Measurements from ENCODE around the gene GP1BA. TPM values are rescaled to one million over a fixed set of nuclear protein-coding genes. Genes with fewer than 3 reads are reported as not detected.
A peak's percentile ranks its signal among the peaks of the same experiment; 100 is the strongest.

The GP1BA gene
- total RNA-seq, 6 experiments from 2014 or later, result 0.13 to 0.20 (median 0.15) TPM; not detected in 3

DNA sequence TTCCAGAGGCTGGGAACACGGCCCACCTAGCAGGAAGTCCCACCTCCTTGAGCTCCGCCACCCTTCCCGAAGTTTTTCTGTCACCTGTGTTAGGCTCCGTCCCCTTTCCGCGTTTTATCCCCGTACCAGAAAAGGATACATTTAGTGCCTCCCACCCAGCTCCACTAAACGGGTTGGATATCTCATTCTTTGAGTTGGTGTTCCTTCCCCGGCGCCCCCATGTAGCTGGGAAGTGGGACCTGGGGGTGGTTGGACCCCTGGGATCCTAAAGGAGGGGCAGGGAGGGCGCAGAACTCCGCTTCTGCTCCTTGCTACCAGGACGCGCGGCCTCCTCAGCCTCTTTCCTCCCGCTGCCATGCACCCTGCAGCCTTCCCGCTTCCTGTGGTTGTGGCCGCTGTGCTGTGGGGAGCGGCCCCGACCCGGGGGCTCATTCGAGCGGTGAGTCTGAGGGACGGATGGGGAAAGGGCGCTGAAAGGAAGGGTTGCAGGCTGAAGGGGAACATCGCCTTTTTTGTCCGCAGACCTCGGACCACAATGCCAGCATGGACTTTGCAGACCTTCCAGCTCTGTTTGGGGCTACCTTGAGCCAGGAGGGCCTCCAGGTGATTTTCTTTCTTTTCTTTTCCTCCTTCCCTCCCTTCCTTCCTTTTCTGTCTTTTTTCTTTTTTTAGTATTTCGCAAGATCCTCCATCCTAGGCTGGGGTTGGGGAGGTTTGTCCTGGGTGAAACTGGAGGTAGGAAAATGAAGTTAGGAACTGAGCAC lies 8.7 kb downstream of the GP1BA start:
- Histone ChIP-seq H3K27ac (peak overlapping the region; percentile 70 to 93 (median 83)), H3K4me1 (peaks cover 0 to 31% (median 11%) of the 10 kb centered on the region in 4 donors), H3K4me3 (peak overlapping the region; percentile 83 to 95 (median 87)), H3K27me3 (no peaks in the 10 kb centered on the region), H3K36me3 (peaks cover 0 to 45% (median 9%) of the 10 kb centered on the region in 4 donors), H3K9me3 (no peaks in the 10 kb centered on the region)
- DNase-seq (peak in 2 of 3 donors; percentile 79 to 88), ATAC-seq (peak; percentile 68 to 79 (median 70))
- TF ChIP-seq, protein P1, sequence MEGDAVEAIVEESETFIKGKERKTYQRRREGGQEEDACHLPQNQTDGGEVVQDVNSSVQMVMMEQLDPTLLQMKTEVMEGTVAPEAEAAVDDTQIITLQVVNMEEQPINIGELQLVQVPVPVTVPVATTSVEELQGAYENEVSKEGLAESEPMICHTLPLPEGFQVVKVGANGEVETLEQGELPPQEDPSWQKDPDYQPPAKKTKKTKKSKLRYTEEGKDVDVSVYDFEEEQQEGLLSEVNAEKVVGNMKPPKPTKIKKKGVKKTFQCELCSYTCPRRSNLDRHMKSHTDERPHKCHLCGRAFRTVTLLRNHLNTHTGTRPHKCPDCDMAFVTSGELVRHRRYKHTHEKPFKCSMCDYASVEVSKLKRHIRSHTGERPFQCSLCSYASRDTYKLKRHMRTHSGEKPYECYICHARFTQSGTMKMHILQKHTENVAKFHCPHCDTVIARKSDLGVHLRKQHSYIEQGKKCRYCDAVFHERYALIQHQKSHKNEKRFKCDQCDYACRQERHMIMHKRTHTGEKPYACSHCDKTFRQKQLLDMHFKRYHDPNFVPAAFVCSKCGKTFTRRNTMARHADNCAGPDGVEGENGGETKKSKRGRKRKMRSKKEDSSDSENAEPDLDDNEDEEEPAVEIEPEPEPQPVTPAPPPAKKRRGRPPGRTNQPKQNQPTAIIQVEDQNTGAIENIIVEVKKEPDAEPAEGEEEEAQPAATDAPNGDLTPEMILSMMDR (IDR thresholded peaks at IDR 0.05), result no peak
- TF ChIP-seq POLR2A (IDR thresholded peaks at IDR 0.05), result no peak
- whole genome bisulfite sequencing (ENCODE audit: insufficient coverage, low coverage, low lambda C conversion rate, missing lambda C conversion rate), result 1% methylated on average over 15 of the region's 29 CpGs
- intact Hi-C loops (cut with DNase I), result no loop called here

DNA sequence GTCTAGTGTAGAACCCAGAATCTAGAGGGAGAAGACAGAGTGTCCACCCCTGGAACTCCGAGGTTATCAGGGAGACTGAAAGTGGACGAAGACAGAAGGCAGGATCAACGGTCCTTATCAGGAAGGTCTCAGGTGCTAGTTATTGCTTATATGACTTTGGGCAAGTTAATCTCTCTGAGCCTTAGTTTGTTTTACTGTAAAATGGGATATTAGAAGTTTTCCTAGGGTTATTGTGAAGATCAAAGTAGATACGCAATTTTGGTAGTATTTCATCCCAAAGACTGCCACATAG lies 9.2 kb downstream of the GP1BA start:
- H3K27ac ChIP-seq, result peak overlapping the region in 2 of 3 donors; percentile 70 to 83
- no peaks in the 10 kb centered on the region for H3K9me3 ChIP-seq
- no peak for TF ChIP-seq POLR2A (IDR thresholded peaks at IDR 0.05)
- TF ChIP-seq, protein P1 (IDR thresholded peaks at IDR 0.05), result no peak
- no peaks in the 10 kb centered on the region for H3K27me3 ChIP-seq
- ATAC-seq, result no peak
- no peak for DNase-seq
- peaks cover 0 to 36% (median 11%) of the 10 kb centered on the region in 4 donors for H3K4me1 ChIP-seq
- H3K4me3 ChIP-seq, result peak overlapping the region; percentile 83 to 95 (median 87)
- 23% methylated on average over 4 of the region's 4 CpGs for WGBS (ENCODE audit: insufficient coverage, low coverage, low lambda C conversion rate, missing lambda C conversion rate)
- peaks cover 0 to 50% (median 9%) of the 10 kb centered on the region in 4 donors for H3K36me3 ChIP-seq
- intact Hi-C loops (cut with DNase I), result no loop called here

DNA sequence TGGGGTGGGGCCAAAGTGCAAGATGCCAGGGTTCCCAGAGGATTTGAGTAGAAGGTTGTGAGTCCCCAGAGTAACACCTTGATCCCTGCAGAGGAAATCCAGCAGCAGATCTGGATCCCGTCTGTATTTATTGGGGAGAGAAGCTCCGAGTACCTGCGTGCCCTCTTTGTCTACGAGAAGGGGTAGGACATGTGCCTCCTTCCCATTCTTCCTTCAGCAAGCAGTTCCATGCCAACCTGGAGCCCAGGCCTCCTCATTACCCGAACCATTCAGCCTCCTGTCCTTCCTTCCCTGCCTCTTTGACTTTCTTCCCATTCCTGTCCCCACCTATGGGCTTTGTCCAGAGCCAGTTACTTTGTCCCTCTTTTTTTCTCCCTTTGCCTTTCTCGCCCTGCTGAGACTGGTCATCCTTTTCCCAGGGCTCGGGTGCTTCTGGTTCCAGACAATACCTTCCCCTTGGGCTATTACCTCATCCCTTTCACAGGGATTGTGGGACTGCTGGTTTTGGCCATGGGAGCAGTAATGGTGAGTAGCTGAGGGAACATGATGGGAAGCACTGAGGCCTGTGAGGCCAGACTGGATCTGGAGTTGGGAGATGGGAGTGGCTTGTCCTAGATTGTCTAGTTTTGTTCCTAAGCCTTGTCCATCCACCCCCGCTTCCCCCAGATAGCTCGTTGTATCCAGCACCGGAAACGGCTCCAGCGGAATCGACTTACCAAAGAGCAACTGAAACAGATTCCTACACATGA lies 10.9 kb downstream of the GP1BA start:
- DNase-seq (no peak), ATAC-seq (no peak)
- no peaks in the 10 kb centered on the region for H3K27me3 ChIP-seq
- no peaks in the 10 kb centered on the region for H3K9me3 ChIP-seq
- no peak overlapping the region for H3K27ac ChIP-seq
- 80% methylated on average over 9 of the region's 13 CpGs for WGBS (ENCODE audit: insufficient coverage, low coverage, low lambda C conversion rate, missing lambda C conversion rate)
- TF ChIP-seq, protein P1 (IDR thresholded peaks at IDR 0.05), result no peak
- no peak for TF ChIP-seq POLR2A (IDR thresholded peaks at IDR 0.05)
- no peak overlapping the region for H3K4me3 ChIP-seq
- H3K4me1 ChIP-seq, result peaks cover 0 to 42% (median 11%) of the 10 kb centered on the region in 4 donors
- intact Hi-C loops (cut with DNase I), result no loop called here
- H3K36me3 ChIP-seq, result peaks cover 0 to 41% (median 7%) of the 10 kb centered on the region in 4 donors

DNA sequence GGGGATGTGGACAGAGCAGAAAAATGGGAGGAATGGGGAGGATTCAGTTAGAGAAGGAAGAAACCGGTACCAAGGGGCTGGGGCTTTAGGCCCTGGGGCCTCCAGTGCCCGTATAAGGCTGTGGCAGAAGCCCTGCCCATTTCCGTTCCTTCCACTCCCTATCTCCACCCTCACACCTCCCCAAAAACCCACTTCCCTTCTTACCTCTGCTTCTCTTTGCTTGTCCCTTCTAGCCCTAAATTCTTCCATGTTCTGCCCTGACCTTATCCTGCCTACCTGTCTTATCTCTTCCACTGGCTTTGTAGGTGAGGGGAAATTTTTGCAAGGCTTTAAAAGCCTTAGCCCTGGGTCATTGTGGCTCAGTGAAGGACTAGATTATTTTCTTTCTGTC lies 12.1 kb downstream of the GP1BA start:
- H3K9me3 ChIP-seq, result no peaks in the 10 kb centered on the region
- 30% methylated on average over 2 of the region's 3 CpGs for WGBS (ENCODE audit: insufficient coverage, low coverage, low lambda C conversion rate, missing lambda C conversion rate)
- peak overlapping the region in 1 of 3 donors; percentile 37 for H3K27ac ChIP-seq
- DNase-seq (no peak), ATAC-seq (no peak)
- no peak overlapping the region for H3K4me3 ChIP-seq
- peaks cover 0 to 34% (median 6%) of the 10 kb centered on the region in 4 donors for H3K4me1 ChIP-seq
- intact Hi-C loops (cut with DNase I), result no loop called here
- TF ChIP-seq POLR2A (IDR thresholded peaks at IDR 0.05), result no peak
- TF ChIP-seq, protein P1 (IDR thresholded peaks at IDR 0.05), result no peak
- no peaks in the 10 kb centered on the region for H3K27me3 ChIP-seq
- H3K36me3 ChIP-seq, result peaks cover 0 to 37% (median 7%) of the 10 kb centered on the region in 4 donors
